Right lobe of liver (tissue), 6 donors: Measurements from ENCODE around the gene HECW1. TPM values are rescaled to one million over a fixed set of nuclear protein-coding genes. Genes with fewer than 3 reads are reported as not detected.

ENCODE experiments used
- ATAC-seq, 4 donors: fragments of 200-7000 bp; cut with Tn5 transposase; one replicate each; pipeline ENCODE4 v1.9.1; 2020; ENCODE audit warnings: mild to moderate bottlenecking in 4 of 4, moderate library complexity in 4 of 4
- DNase-seq, 3 donors: peaks; one replicate each; pipeline ENCODE4 v3.0.0-alpha.2; 2020
- H3K27ac ChIP-seq, 3 donors: fragments of 200-600 bp; one replicate each; pipeline ENCODE4 v1.8.0; 2022
- H3K27me3 ChIP-seq, 2 donors: fragments of 200-600 bp; one replicate each; pipeline ENCODE4 v1.8.0; 2022
- H3K36me3 ChIP-seq, 4 donors: fragments of 200-600 bp; sonication (generic) in 1 of 4; one replicate each; pipeline versions ENCODE4 v1.5.1 to v1.8.0; 2017 to 2022; ENCODE audit warnings: control low read depth in 1 of 4
- H3K4me1 ChIP-seq, 4 donors: fragments of 200-600 bp; sonication (generic) in 1 of 4; one replicate each; pipeline versions ENCODE4 v1.5.1 to v1.8.0; 2017 to 2022; ENCODE audit warnings: control low read depth in 1 of 4
- H3K4me3 ChIP-seq, 3 donors: fragments of 200-600 bp; one replicate each; pipeline ENCODE4 v1.8.0; 2022
- H3K9me3 ChIP-seq, 4 donors: fragments of 200-600 bp; sonication (generic) in 1 of 4; one replicate each; pipeline versions ENCODE4 v1.5.1 to v1.8.0; 2017 to 2022; ENCODE audit warnings: control low read depth in 1 of 4
- CTCF ChIP-seq, 4 donors: fragments of 200-600 bp in 3 of 4; fragments of 450-650 bp in 1 of 4; IDR thresholded peaks; one replicate each; pipeline versions ENCODE4 v1.5.1 to v1.8.0; 2016 to 2022; ENCODE audit warnings: antibody characterized with exemption in 4 of 4, mild to moderate bottlenecking in 2 of 4
- POLR2A ChIP-seq: fragments of 450-650 bp; IDR thresholded peaks from one replicate; pipeline ENCODE4 v1.6.1; 2017; ENCODE audit warnings: antibody characterized with exemption, mild to moderate bottlenecking
- WGBS: methylation state at CpG from one replicate; pipeline ENCODE4 v1.1.6; 2018; ENCODE audit warnings: low coverage, low lambda C conversion rate; ENCODE audit not compliant: insufficient coverage; ENCODE audit errors: missing lambda C conversion rate; 5-methylcytosine and 5-hydroxymethylcytosine counted together
- intact Hi-C, 2 donors: fragments of 100-400 bp; cut with DNase I; formaldehyde crosslinking; loops; one replicate each; pipeline versions ENCODE4 v1.11.2 to v1.14.1; 2022
- total RNA-seq, 6 experiments: library from RNA; depleted of rRNA in 2 of 6; stranded (reverse); fragments of >200 nt in 2 of 6; fragmentation: NEBNext Ultra II Directional in 3 of 6; extraction: Animal tissue kit (Norgen Biotek cat#: 25700) in 3 of 6; gene quantifications; one replicate each; pipeline versions ENCODE4 v1.1.0 to v1.2.4, GENCODE V29; 2016 to 2023
- donor health status: DM: no; HTN: yes; CAD: no.
- donor health status: DM: no; HTN: no; CAD: no.
- donor health status: DM: no; HTN: no; CAD: no.
- donor health status: DM: no; HTN: yes; CAD: no.
- donor health status: DM: no; HTN: yes; CAD: no.

Gene HECW1
- total RNA-seq, 6 experiments from 2014 or later, result 0.02 to 0.87 (median 0.09) TPM; not detected in 1

DNA sequence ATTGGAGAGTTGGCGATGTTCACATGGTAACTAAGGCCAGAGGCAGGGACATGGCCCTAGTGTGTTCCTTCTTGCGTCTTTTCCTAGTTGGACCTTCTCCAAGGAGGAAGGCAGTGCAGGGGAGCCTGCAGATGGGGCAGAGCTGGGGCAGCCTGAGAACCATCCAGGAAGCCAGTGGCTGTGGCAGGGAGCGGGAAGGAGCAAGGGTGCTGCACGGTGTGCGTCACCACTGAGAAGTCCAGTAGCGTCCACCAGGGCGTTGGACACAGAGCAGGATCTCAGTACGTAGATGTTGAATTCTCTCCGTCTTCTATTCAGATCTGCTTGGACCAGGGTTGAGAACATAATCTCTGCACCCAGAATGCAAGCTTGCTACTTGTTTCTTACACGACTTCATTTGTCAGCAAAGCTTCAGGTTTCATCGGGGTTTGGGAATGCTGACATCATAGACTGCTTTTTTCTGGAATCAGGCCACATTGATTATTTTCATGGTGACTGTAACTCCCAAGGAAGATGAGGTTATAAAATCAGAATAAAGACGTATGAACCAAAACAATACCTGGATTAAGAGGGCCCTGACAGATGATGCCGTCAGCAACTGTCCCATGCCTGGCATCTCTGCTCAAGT, 130.3 kb downstream of the HECW1 start:
- no peaks in the 10 kb centered on the region for H3K27me3 ChIP-seq

GRCh38 chr7:43244232-43244631, 131.8 kb downstream of the HECW1 start:
- ATAC-seq, result no peak
- Histone ChIP-seq H3K4me3 (no peak overlapping the region), H3K4me1 (no peaks in the 10 kb centered on the region), H3K9me3 (no peaks in the 10 kb centered on the region), H3K36me3 (no peaks in the 10 kb centered on the region), H3K27me3 (no peaks in the 10 kb centered on the region), H3K27ac (no peak overlapping the region)
- TF ChIP-seq POLR2A (no peak), CTCF (IDR thresholded peaks at IDR 0.05) (no peak)
- intact Hi-C loops, result no loop called here
- 70% methylated on average over 2 of the region's 3 CpGs for WGBS
- no peak for DNase-seq

More for the DNA sequence above, 130.3 kb downstream of the HECW1 start:
- Histone ChIP-seq H3K27ac (no peak overlapping the region), H3K9me3 (no peaks in the 10 kb centered on the region), H3K36me3 (no peaks in the 10 kb centered on the region), H3K4me3 (no peak overlapping the region), H3K4me1 (no peaks in the 10 kb centered on the region)
- TF ChIP-seq CTCF (IDR thresholded peaks at IDR 0.05), result no peak
- TF ChIP-seq POLR2A, result no peak
- intact Hi-C loops, result no loop called here
- 73% methylated on average over 5 of the region's 13 CpGs for WGBS
- DNase-seq (no peak), ATAC-seq (no peak)

DNA sequence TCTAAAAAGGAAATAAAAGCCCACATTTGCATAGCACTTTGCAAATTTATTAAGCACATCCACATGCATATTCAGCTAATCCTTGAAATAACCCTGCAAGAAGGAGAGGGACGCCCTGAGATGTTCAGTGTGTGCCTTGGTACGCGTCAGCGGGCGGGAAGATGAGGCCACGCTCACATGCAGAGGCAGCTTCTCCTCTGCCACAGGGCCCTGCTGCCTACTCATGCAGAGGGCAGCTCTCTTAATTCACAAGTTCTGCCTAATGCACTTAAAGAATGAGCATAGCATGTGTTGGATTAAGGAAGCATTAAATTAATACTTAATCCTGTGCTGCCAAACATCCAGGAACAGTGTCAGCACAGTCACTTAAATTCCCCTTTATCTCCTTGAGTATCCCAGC, 132.3 kb downstream of the HECW1 start:
- no peaks in the 10 kb centered on the region for H3K9me3 ChIP-seq
- 60% methylated on average over 6 of the region's 6 CpGs for WGBS
- ATAC-seq, result no peak
- H3K27ac ChIP-seq, result no peak overlapping the region
- H3K4me3 ChIP-seq, result no peak overlapping the region
- H3K36me3 ChIP-seq, result no peaks in the 10 kb centered on the region
- TF ChIP-seq POLR2A, result no peak
- no peak for TF ChIP-seq CTCF (IDR thresholded peaks at IDR 0.05)
- H3K4me1 ChIP-seq, result no peaks in the 10 kb centered on the region
- intact Hi-C loops, result no loop called here
- no peak for DNase-seq
- H3K27me3 ChIP-seq, result no peaks in the 10 kb centered on the region

DNA sequence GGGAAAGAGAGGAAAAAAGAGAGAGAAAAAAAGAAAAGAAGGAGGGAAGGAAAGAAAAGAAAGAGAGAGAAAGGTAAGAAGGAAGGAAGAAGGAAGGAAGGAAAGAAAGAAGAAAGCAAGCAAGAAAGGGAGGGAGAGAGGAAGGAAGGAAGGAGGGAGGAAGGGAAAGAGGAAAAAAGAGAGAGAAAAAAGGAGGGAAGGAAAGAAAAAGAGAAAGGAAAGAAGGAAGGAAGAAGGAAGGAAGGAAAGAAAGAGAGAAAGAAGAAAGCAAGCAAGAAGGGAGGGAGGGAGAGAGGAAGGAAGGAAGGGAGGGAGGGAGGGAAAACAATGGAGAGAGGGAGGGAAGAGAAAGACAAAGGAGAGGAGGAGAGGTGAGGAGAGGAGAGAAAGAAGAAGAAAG, 135.3 kb downstream of the HECW1 start:
- Histone ChIP-seq H3K4me3 (no peak overlapping the region), H3K27ac (no peak overlapping the region), H3K27me3 (no peaks in the 10 kb centered on the region), H3K36me3 (no peaks in the 10 kb centered on the region), H3K4me1 (no peaks in the 10 kb centered on the region), H3K9me3 (no peaks in the 10 kb centered on the region)
- DNase-seq (no peak), ATAC-seq (no peak)
- TF ChIP-seq POLR2A, result no peak
- no peak for TF ChIP-seq CTCF (IDR thresholded peaks at IDR 0.05)
- intact Hi-C loops, result no loop called here

GRCh38 chr7:43248553-43248952, 136.1 kb downstream of the HECW1 start:
- intact Hi-C loops, result no loop called here
- Histone ChIP-seq H3K27ac (no peak overlapping the region), H3K4me3 (no peak overlapping the region), H3K27me3 (no peaks in the 10 kb centered on the region), H3K4me1 (no peaks in the 10 kb centered on the region), H3K36me3 (no peaks in the 10 kb centered on the region), H3K9me3 (no peaks in the 10 kb centered on the region)
- ATAC-seq (no peak), DNase-seq (no peak)
- TF ChIP-seq CTCF (IDR thresholded peaks at IDR 0.05) (no peak), POLR2A (no peak)
- 67% methylated on average over 4 of the region's 4 CpGs for WGBS
